Activated CD8-positive, alpha-beta memory T cell treated with anti-CD3 and anti-CD28 coated beads for 36 hours (primary cell): ENCODE measurements around the gene TSPAN4. TPM values are rescaled to one million over a fixed set of nuclear protein-coding genes. Genes with fewer than 3 reads are reported as not detected.

Experiments
- CTCF ChIA-PET: fragments of 350-600 bp; sonication (Branson Sonifier 250); formaldehyde crosslinking; loops from one replicate; lab custom pipeline; 2021; ENCODE audit warnings: antibody characterized with exemption; lab: Charles Lee
- POLR2A ChIA-PET: fragments of 350-600 bp; sonication (Branson Sonifier 250); formaldehyde crosslinking; loops from one replicate; lab custom pipeline; 2021; ENCODE audit warnings: antibody characterized with exemption; lab: Charles Lee
- total RNA-seq, 2 experiments: library from RNA; stranded (reverse); gene quantifications; one replicate each; pipeline ENCODE4 v1.2.3, GENCODE V29; 2021

The TSPAN4 gene
- total RNA-seq, 2 experiments from 2014 or later = 9.4 to 12.7 TPM

- POLR2A ChIA-PET = no interaction called here
- CTCF ChIA-PET = interaction anchor here (0.7 to 1.3 kb wide), 2 partner anchors 11 to 149 kb away, joined by 3 to 5 read pairs; partner anchors contain the start of gene CRACR2B
Measured at GRCh38 chr11:838441-839279, 4.0 kb upstream of the TSPAN4 start.

- ChIA-PET CTCF (interaction anchor here (1.1 kb wide), 1 partner anchor 9 kb away, joined by 4 read pairs; no protein-coding TSS in a partner anchor), POLR2A (no interaction called here)
Measured at GRCh38 chr11:839280-839623, 3.4 kb upstream of the TSPAN4 start.

GRCh38 chr11:839875-840617, 2.6 kb upstream of the TSPAN4 start:
- CTCF ChIA-PET = interaction anchor here (1.1 to 2.3 kb wide), 4 partner anchors 8 to 211 kb away, joined by 3 to 7 read pairs (median 4); no protein-coding TSS in a partner anchor
- POLR2A ChIA-PET = interaction anchor here (1.0 to 2.5 kb wide), 2 partner anchors 9 to 11 kb away, joined by 3 to 6 read pairs; no protein-coding TSS in a partner anchor

GRCh38 chr11:841981-842369, 677 bp upstream of the TSPAN4 start:
- ChIA-PET CTCF (interaction anchor here (1.7 to 2.3 kb wide), 2 partner anchors 10 to 12 kb away, joined by 6 to 7 read pairs; no protein-coding TSS in a partner anchor), POLR2A (interaction anchor here (2.5 kb wide), 1 partner anchor 11 kb away, joined by 6 read pairs; no protein-coding TSS in a partner anchor)

GRCh38 chr11:843086-843734, 558 bp downstream of the TSPAN4 start:
- ChIA-PET POLR2A (interaction anchor here (0.8 to 1.4 kb wide), 4 partner anchors 9 to 466 kb away, joined by 3 to 8 read pairs (median 5); partner anchors contain the start of genes CHID1 and TOLLIP), CTCF (interaction anchor here (0.6 to 1.7 kb wide), 6 partner anchors 9 to 211 kb away, joined by 3 to 6 read pairs (median 4); no protein-coding TSS in a partner anchor)

- ChIA-PET CTCF (interaction anchor here (0.8 to 1.7 kb wide), 4 partner anchors 13 to 211 kb away, joined by 3 to 6 read pairs (median 4); no protein-coding TSS in a partner anchor), POLR2A (interaction anchor here (1.1 to 1.4 kb wide), 2 partner anchors 66 to 466 kb away, joined by 3 to 8 read pairs; partner anchors contain the start of genes CHID1 and TOLLIP)
Measured at GRCh38 chr11:843818-844692, 1.4 kb downstream of the TSPAN4 start.

- ChIA-PET POLR2A (no interaction called here), CTCF (no interaction called here)
Measured at GRCh38 chr11:844693-845644, 2.3 kb downstream of the TSPAN4 start.

- POLR2A ChIA-PET = no interaction called here
- CTCF ChIA-PET = interaction anchor here (1.0 kb wide), 2 partner anchors 12 to 206 kb away, joined by 3 read pairs; no protein-coding TSS in a partner anchor
Measured at GRCh38 chr11:845872-846495, 3.3 kb downstream of the TSPAN4 start.

GRCh38 chr11:846496-847098, 3.9 kb downstream of the TSPAN4 start:
- ChIA-PET POLR2A (no interaction called here), CTCF (interaction anchor here (0.5 to 3.0 kb wide), 5 partner anchors 13 to 205 kb away, joined by 3 to 25 read pairs (median 3); no protein-coding TSS in a partner anchor)

- ChIA-PET POLR2A (interaction anchor here (0.7 kb wide), 1 partner anchor 11 kb away, joined by 3 read pairs; no protein-coding TSS in a partner anchor), CTCF (interaction anchor here (0.8 to 3.0 kb wide), 16 partner anchors 8 to 207 kb away, joined by 3 to 25 read pairs (median 3); no protein-coding TSS in a partner anchor)
Measured at GRCh38 chr11:847876-848275, 5.2 kb downstream of the TSPAN4 start.

- CTCF ChIA-PET = interaction anchor here (0.9 to 3.0 kb wide), 16 partner anchors 9 to 206 kb away, joined by 3 to 25 read pairs (median 4); no protein-coding TSS in a partner anchor
- POLR2A ChIA-PET = interaction anchor here (0.7 kb wide), 1 partner anchor 11 kb away, joined by 3 read pairs; no protein-coding TSS in a partner anchor
Measured at GRCh38 chr11:848380-848931, 5.8 kb downstream of the TSPAN4 start.

GRCh38 chr11:849104-849824, 6.6 kb downstream of the TSPAN4 start:
- POLR2A ChIA-PET = no interaction called here
- CTCF ChIA-PET = interaction anchor here (0.9 to 3.0 kb wide), 9 partner anchors 12 to 205 kb away, joined by 3 to 25 read pairs (median 5); no protein-coding TSS in a partner anchor

- POLR2A ChIA-PET = no interaction called here
- CTCF ChIA-PET = interaction anchor here (3.0 kb wide), 1 partner anchor 200 kb away, joined by 25 read pairs; no protein-coding TSS in a partner anchor
Measured at GRCh38 chr11:849951-850774, 7.5 kb downstream of the TSPAN4 start.
